ENCODE measurements around the gene GRID1.

GRID1 gene

GRCh38 chr10:86265236-86265894, 101.2 kb downstream of the GRID1 start:
- no peak for DNase-seq (ENCODE audit: low spot score)

DNA sequence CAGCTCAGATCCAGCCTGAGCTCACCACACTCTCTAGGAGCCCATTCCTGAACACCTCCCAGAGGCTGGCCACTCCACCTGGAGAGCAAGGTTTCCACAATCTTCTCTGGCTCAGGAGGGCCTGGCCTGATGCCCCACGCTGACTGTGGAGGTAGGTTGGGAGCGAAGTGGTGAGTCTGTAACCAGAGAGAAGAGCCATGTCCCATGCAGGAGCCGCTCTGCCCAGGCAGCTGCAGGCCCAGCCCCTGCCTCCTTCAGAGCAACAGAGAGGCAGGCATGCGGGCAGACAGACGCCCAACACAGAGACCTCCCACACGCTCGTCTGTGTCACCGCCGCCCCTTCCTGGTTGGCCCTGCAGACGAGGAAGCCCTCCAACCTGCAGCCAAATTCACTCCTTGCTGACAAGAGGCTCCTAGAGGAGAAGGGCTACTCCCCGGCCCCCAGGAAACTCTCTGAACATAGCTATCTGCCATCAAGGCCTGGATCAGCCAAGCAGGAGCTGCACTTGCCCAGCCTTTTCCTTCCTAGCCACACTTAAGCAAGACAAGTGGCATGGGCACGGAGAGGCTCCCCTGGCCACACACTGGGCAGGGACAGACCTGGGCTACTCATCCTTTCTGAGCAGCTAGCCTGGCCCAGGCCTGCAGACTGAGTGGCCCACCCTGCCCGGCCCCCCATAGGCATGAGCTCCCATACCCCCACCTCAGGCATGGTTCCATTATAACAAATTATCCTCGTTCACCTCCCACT, 101.9 kb downstream of the GRID1 start:
- no peak for DNase-seq (ENCODE audit: low spot score)

GRCh38 chr10:86263907-86264306, 102.7 kb downstream of the GRID1 start:
- no peak for DNase-seq (ENCODE audit: low spot score)

GRCh38 chr10:86263209-86263608, 103.4 kb downstream of the GRID1 start:
- DNase-seq (ENCODE audit: low spot score): no peak

DNA sequence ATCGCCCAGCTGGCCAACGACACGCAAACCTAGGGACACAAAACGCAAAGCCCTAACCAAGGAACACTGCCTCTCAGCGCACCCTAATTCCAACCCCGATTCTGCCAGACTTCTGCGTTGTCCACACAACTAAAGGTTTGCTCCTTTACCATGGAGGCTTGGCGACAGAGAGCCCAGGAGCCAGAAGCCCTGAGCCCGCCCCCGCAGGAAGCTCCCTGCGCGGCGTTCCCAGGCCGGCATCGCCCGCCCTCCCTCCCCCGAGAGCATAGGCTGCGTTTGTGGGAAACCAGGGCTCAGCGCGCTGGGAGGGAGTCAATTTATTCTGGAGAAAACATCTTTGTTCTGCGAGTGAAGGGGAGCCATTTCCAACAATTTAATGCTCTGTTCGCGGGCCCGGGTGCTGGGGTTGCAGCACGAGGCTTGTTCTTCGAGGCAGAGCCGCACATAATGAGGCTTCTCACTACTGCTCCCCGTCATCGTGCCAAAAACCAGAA, 103.9 kb downstream of the GRID1 start:
- DNase-seq (ENCODE audit: low spot score): no peak

DNA sequence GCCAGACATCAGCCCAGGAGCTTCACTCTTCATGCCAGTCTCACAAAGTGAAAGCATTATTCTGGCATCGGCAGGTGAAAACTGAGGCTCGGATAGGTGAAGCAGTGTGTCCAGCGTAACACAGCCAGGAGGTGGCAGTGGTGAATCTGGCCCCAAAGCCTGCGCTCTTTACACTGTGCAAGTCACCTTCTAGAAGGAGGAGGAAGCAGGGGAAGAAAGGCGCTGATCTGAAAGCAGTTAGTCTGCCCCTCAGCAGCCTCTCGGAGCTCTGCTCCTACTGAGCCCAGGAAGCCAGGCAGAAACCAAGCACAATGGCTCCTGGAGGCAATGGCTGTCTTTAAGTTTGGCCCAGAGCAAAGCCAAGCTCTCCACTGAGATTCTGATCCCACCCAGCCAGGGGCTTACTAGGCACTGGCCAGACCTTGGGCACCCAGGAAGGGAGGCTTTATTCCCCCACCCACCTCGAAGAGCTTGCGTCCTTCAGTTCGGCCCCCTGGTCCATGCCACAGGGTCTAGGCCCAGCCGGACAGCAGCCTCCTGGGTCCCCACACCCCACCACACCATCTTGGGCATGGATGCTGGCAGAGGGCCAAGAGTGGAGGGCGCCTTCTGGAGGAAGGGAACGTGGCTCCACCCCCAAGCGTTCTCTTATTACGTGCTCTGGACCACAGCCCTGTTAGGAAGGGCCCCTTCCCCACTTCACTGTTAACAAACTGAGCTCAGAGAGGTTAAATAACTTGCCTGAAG, 104.5 kb downstream of the GRID1 start:
- DNase-seq (ENCODE audit: low spot score): no peak

- no peak for DNase-seq (ENCODE audit: low spot score)
Measured at GRCh38 chr10:86261470-86261869, 105.1 kb downstream of the GRID1 start.

DNA sequence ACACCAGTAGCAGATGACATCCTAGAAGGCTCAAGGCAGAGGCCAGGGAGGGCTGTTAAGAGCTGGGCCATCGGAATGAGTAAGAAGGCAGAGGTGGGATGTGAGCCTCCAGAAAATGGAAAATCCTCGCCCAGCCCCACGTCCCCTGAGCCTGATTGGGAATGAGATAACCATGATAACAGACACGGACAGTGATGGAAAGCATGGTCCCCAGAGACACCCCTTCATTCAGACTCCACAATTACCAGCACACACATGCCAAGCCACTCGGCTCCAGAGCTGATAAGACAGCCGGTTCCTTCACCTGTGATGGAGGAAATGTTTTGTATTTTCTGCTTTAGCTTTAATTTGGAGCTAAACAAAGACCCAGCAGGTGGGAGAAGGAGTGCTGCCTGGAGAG, 106.0 kb downstream of the GRID1 start:
- DNase-seq (ENCODE audit: low spot score): no peak

GRCh38 chr10:86259901-86260562, 106.6 kb downstream of the GRID1 start:
- no peak for DNase-seq (ENCODE audit: low spot score)

DNA sequence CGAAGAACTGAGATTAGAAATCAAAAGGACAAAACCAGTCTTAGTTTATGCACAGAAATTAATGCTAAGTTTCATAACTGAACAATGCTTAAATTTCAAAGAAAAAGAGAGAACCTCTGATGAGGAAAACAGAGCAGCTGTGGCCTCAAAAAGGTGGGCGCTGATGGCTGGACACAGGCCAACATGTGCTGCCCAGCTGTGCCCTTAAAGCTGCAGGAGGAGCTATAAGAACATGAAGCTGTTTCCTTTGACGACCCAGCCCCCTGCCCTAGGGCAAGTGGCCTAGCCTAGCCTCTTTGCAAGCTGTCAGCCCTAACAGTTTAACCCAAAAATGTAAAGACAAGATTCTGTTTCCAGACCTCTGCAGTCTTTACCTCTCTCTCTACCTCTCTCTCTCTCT, 107.7 kb downstream of the GRID1 start:
- DNase-seq (ENCODE audit: low spot score): peak; percentile 8

DNA sequence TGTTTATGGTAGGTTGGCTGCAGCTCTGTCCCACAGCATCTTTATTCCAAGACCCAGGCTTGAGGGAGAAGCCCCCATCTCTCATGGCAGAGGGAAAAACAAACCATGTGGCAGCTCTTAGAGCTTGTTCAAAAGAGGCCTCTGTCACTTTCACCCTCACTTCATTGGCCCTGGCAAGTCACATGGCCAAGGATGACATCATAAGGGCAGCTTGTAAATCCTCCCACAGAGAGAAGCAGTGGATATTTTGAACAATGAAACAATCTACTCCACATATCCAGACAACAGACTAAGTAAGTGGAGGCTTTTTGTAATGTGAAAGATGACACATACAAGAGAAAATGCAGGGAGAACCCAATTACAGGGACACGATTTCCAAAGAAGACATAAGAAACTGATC, 108.1 kb downstream of the GRID1 start:
- DNase-seq (ENCODE audit: low spot score): peak; percentile 4

GRCh38 chr10:86257683-86258082, 108.9 kb downstream of the GRID1 start:
- DNase-seq (ENCODE audit: low spot score): peak; percentile 46

DNA sequence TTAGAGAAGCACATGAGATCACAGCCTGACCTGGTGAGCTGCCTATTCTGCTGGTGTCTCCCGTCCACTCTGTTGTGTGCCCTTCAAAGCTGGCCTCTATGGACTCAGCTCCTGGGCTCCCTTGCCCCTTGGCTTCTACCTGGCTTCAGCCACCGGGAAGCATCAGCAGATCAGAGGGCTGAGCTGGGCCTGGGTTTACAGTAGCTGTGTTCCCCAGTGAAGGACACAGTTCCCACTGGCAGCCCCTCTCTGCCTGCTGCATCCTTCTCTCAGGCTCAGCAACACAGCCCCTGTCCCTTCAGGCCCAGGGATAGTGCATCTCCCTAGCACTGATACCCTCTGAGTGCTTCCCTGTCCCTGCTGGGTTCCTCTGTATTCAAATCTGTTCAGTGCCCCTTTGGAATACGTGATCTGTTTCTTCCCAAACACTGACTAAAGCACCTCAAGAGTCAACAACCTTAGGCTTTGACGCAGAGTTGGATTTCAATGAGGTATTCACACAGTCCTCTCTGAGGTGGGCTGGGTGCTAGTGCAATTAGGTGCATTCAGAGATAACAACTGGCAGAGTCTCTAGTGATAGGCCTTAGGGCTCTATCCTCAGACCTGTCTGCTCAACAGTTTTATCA, 109.8 kb downstream of the GRID1 start:
- peak; percentile 3 for DNase-seq (ENCODE audit: low spot score)

DNA sequence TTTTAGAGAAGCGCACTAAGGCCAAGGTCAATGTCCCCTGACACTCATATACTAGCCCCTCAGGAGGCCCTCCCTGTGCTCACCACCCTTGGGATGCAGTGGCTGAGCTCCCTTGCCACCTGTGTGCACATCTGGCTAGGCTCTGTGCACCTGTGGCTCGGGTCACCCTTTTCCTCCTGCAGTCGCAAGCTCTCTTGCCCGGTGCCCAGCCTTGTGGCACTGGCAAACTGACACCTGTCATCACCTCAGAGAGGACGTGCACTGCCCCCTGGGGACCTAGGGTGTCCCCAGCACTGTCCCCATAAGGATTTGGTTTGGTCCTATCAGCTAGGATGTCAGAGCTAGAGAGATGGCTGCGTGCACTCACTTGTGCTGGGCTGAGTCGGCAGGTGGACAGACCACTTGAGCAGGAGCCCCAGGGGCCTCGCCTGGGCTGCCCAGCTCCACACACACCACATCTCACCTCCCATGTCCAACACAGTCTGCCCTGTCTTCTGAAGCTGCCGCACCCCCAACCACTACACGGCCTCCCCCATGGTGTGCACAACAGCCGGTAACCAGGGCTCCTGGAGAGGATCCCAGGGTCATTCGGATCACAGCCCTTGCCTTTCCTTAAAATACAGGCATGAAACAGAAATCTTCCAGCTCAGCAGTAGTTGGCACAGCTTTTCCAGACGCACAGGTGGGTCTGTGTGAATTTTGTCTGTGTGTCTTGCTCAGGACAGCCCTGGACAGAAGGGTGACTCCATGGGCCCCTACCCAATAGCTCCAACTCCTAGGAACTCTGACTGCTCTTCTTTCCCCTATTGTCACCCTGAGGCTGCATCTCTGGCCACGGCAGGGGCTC, 111.0 kb downstream of the GRID1 start:
- DNase-seq (ENCODE audit: low spot score): peak; percentile 4

DNA sequence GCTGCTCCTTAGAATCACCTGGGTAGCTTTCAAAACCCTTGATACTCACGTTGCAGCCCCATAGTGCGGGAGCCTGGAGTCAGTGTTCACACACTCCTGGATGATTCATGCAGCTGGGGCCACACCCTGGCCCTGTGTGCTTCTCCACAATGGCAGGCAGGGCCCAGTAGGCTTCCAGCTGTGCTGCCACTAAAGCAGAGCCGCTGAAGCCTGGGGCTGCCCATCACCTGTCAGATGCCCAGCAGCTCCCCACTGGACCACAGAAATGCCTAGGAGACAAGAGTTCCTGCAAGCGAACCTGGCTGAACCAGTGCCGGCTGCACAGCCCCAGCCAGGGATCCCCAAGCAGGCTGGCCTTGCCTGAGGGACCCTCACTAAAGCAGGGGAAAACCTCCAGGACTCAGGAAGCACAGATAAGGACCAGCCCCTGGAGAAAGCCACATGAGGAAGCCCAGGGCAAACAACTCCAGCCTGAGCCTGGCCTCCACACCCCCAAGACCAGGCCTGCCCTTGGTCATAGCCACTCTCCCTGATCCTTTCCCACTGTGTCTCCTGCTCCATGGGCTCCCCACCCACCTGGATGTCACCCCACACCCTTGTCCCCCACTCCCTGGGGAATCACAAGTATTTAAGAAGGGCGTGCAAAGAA, 111.9 kb downstream of the GRID1 start:
- peak; percentile 12 for DNase-seq (ENCODE audit: low spot score)

GRCh38 chr10:86254081-86254480, 112.5 kb downstream of the GRID1 start:
- no peak for DNase-seq (ENCODE audit: low spot score)

DNA sequence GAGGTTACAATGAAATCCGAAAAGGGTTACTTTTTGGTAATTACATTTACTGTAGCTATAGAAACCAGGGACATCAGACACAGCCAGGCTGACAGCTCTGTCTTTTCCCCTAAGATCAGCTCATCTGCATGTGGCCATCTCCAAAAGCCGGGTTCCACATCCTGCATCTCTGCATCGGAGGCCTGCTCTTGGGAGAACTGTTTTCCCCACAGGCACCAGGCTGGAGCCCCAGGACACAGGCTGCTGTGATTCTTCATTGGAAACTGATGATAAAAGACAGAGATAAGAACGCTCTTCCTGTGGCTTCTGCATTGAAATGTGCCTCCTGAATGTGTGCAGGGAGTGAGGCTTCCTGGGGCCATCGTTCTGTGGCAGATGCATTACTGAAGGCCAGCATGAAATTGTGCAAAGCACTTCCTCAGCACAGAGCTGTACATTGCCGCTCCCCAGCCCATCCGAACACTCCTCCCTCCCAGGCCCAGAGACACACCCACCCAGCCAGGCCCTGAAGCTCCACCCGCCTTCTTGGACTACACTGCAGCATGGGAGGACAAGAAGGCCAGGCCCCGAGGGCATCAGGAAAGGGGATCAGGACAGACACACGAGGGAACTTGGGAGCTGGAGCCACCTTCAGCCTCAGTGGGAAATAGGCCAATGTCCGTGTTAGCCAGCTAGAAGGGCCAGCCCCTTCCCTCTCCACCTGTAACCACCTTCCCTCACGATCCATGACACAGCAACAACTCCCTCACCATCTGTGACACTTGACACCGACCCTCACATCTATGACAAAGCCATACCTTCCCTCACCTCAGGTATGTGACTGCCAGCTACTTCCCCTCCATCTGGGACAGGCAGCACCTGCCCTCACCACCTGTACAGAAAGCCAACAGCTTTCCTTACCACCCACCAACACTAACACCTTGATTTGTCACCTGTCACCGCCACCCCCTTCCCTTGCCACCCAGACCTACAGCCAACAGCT, 113.2 kb downstream of the GRID1 start:
- no peak for DNase-seq (ENCODE audit: low spot score)

- no peak for DNase-seq (ENCODE audit: low spot score)
Measured at GRCh38 chr10:86252556-86252955, 114.0 kb downstream of the GRID1 start.

DNA sequence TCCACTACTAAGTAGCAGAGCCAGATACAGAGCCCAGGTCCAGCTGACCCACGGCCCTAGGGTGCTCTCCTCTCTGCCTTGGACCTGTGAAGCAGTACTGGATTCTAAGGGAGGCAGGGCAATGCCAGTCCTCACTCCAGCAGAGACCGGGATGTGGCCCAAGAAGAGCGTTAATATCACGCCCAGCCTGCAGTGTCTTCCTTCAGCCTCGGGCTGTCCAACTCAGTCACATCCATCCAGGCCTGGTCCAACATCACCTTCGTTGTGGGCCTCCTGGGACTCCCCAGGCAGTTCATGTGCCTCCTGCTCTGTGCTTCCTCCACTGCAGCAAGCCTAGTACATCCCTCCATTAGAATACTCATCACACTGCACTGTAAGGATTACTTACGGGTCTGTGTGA, 114.5 kb downstream of the GRID1 start:
- DNase-seq (ENCODE audit: low spot score): no peak

Measured in D341Med (cell line).